ENCODE results near the gene UPF2. TPM values are rescaled to one million over a fixed set of nuclear protein-coding genes. Genes with fewer than 3 reads are reported as not detected.
"Not testable (repeated sequence)": the region's sequence is repeated elsewhere in the genome, so short reads cannot be mapped to it uniquely, and the experiment has no call there.

UPF2 gene
- total and polyA plus RNA-seq, 10 of the 15 experiments (the other 5 are each of a cell fraction or from before 2014, with no cell fraction given), result 21.0 to 44.4 (median 25.9) TPM

- Histone ChIP-seq H3K4me3 (no peak overlapping the region), H3K36me3 (ENCODE audit: control insufficient read depth in 2 of 2, insufficient read depth in 2 of 2, low read length in 1 of 2) (peaks cover 5 to 26% of the 10 kb centered on the region in 2 experiments; a peak in 3 of 4 replicates), H3K79me2 (ENCODE audit: control insufficient read depth, insufficient read depth, low read length) (peaks cover 5% of the 10 kb centered on the region; the same call in 1 of the 2 replicates), H2AFZ (ENCODE audit: control insufficient read depth, low read depth, low read length) (no peak overlapping the region), H3K4me1 (ENCODE audit: control insufficient read depth, insufficient read depth, low read length) (no peaks in the 10 kb centered on the region), H3K4me2 (ENCODE audit: control insufficient read depth, insufficient read depth) (no peak overlapping the region), H3K27me3 (replicated peaks in 1 of 2; ENCODE audit: control insufficient read depth in 2 of 2, insufficient read depth in 2 of 2, low read length in 1 of 2) (no peaks in the 10 kb centered on the region), H3K9ac (ENCODE audit: control insufficient read depth, insufficient read depth, low read length) (no peak overlapping the region), H3K27ac (ENCODE audit: control insufficient read depth, insufficient read depth) (no peak overlapping the region), H4K20me1 (ENCODE audit: control insufficient read depth, insufficient read depth) (no peaks in the 10 kb centered on the region), H3K9me3 (replicated peaks; ENCODE audit: control insufficient read depth, insufficient read depth, low read length) (peaks cover 14% of the 10 kb centered on the region)
- ChIA-PET RAD21 (ENCODE audit: unreplicated experiment) (no interaction called here), POLR2A (no interaction called here), CTCF (interaction anchor here (0.9 to 1.7 kb wide), 3 partner anchors 9 to 204 kb away, joined by 3 to 4 read pairs (median 3); no protein-coding TSS in a partner anchor), SMC1A (ENCODE audit: uncharacterized antibody, unreplicated experiment) (interaction anchor here (1.0 to 2.6 kb wide), 5 partner anchors 16 to 31 kb away, joined by 3 to 11 read pairs (median 4); no protein-coding TSS in a partner anchor)
- ATAC-seq (no peak), DNase-seq (ENCODE audit: low read depth, low spot score) (no peak), FAIRE-seq (no peak)
- in situ Hi-C loops (cut with MboI), result no loop called here
- intact Hi-C loops (cut with micrococcal nuclease; ENCODE audit: unreplicated experiment), result no loop called here
- TF ChIP-seq, protein P1, sequence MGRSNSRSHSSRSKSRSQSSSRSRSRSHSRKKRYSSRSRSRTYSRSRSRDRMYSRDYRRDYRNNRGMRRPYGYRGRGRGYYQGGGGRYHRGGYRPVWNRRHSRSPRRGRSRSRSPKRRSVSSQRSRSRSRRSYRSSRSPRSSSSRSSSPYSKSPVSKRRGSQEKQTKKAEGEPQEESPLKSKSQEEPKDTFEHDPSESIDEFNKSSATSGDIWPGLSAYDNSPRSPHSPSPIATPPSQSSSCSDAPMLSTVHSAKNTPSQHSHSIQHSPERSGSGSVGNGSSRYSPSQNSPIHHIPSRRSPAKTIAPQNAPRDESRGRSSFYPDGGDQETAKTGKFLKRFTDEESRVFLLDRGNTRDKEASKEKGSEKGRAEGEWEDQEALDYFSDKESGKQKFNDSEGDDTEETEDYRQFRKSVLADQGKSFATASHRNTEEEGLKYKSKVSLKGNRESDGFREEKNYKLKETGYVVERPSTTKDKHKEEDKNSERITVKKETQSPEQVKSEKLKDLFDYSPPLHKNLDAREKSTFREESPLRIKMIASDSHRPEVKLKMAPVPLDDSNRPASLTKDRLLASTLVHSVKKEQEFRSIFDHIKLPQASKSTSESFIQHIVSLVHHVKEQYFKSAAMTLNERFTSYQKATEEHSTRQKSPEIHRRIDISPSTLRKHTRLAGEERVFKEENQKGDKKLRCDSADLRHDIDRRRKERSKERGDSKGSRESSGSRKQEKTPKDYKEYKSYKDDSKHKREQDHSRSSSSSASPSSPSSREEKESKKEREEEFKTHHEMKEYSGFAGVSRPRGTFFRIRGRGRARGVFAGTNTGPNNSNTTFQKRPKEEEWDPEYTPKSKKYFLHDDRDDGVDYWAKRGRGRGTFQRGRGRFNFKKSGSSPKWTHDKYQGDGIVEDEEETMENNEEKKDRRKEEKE (IDR thresholded peaks at IDR 0.05), result no peak
- TF ChIP-seq, protein P2, sequence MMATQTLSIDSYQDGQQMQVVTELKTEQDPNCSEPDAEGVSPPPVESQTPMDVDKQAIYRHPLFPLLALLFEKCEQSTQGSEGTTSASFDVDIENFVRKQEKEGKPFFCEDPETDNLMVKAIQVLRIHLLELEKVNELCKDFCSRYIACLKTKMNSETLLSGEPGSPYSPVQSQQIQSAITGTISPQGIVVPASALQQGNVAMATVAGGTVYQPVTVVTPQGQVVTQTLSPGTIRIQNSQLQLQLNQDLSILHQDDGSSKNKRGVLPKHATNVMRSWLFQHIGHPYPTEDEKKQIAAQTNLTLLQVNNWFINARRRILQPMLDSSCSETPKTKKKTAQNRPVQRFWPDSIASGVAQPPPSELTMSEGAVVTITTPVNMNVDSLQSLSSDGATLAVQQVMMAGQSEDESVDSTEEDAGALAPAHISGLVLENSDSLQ (IDR thresholded peaks at IDR 0.05), result no peak
- TF ChIP-seq, protein P3, sequence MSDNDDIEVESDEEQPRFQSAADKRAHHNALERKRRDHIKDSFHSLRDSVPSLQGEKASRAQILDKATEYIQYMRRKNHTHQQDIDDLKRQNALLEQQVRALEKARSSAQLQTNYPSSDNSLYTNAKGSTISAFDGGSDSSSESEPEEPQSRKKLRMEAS (IDR thresholded peaks at IDR 0.05; ENCODE audit: low read depth, low read length), result no peak
- TF ChIP-seq, protein P4, sequence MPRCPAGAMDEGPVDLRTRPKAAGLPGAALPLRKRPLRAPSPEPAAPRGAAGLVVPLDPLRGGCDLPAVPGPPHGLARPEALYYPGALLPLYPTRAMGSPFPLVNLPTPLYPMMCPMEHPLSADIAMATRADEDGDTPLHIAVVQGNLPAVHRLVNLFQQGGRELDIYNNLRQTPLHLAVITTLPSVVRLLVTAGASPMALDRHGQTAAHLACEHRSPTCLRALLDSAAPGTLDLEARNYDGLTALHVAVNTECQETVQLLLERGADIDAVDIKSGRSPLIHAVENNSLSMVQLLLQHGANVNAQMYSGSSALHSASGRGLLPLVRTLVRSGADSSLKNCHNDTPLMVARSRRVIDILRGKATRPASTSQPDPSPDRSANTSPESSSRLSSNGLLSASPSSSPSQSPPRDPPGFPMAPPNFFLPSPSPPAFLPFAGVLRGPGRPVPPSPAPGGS (IDR thresholded peaks at IDR 0.05; ENCODE audit: borderline replicate concordance, insufficient read depth, low read depth, low read length, poor library complexity, severe bottlenecking), result no peak
- TF ChIP-seq CREB1 (IDR thresholded peaks at IDR 0.05; ENCODE audit: low read depth) (no peak), NKRF (conservative IDR thresholded peaks at IDR 0.05) (no peak)
- TF ChIP-seq, protein P5, sequence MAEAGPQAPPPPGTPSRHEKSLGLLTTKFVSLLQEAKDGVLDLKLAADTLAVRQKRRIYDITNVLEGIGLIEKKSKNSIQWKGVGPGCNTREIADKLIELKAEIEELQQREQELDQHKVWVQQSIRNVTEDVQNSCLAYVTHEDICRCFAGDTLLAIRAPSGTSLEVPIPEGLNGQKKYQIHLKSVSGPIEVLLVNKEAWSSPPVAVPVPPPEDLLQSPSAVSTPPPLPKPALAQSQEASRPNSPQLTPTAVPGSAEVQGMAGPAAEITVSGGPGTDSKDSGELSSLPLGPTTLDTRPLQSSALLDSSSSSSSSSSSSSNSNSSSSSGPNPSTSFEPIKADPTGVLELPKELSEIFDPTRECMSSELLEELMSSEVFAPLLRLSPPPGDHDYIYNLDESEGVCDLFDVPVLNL (IDR thresholded peaks at IDR 0.05; ENCODE audit: low read depth, low read length), result no peak
- no TSS peak for BruUV-seq (replicated peaks)
- WGBS (ENCODE audit: insufficient coverage, insufficient replicate concordance, low lambda C conversion rate, missing lambda C conversion rate), result 94% methylated on average over 4 of the region's 4 CpGs
These were observed 32.3 kb downstream of the UPF2 start for GRCh38 chr10:12010353-12010752.

DNA sequence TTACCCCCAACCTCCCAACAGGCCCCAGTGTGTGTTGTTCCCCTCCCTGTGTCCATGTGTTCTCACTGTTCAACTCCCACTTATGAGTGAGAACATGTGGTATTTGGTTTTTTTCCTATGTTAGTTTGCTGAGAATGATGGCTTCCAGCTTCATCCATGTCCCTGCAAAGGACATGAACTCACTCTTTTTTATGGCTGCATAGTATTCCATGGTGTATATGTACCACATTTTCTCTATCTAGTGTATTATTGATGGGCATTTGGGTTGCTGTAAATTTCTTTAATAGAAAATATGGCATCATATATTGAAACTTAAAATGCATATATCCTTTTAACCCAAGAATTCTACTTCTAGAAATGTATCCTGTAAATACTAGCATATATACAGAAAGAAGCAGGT is 33.8 kb downstream of the UPF2 start:
- ATAC-seq; H3K79me2 ChIP-seq (ENCODE audit: control insufficient read depth, insufficient read depth, low read length); intact Hi-C loops (cut with micrococcal nuclease; ENCODE audit: unreplicated experiment); H3K4me1 ChIP-seq (ENCODE audit: control insufficient read depth, insufficient read depth, low read length); H2AFZ ChIP-seq (ENCODE audit: control insufficient read depth, low read depth, low read length); H3K27me3 ChIP-seq (replicated peaks in 1 of 2; ENCODE audit: control insufficient read depth in 2 of 2, insufficient read depth in 2 of 2, low read length in 1 of 2); H3K27ac ChIP-seq (ENCODE audit: control insufficient read depth, insufficient read depth); H3K4me2 ChIP-seq (ENCODE audit: control insufficient read depth, insufficient read depth); RAD21 ChIA-PET (ENCODE audit: unreplicated experiment); H3K9ac ChIP-seq (ENCODE audit: control insufficient read depth, insufficient read depth, low read length); H4K20me1 ChIP-seq (ENCODE audit: control insufficient read depth, insufficient read depth); DNase-seq (ENCODE audit: low read depth, low spot score); FAIRE-seq; in situ Hi-C loops (cut with MboI); POLR2A ChIA-PET; H3K4me3 ChIP-seq: not testable (repeated sequence)
- peaks cover 5 to 26% of the 10 kb centered on the region in 2 experiments; a peak in 3 of 4 replicates for H3K36me3 ChIP-seq (ENCODE audit: control insufficient read depth in 2 of 2, insufficient read depth in 2 of 2, low read length in 1 of 2)
- BruUV-seq (replicated peaks), result TSS peak; percentile 52
- H3K9me3 ChIP-seq (replicated peaks; ENCODE audit: control insufficient read depth, insufficient read depth, low read length), result peaks cover 14% of the 10 kb centered on the region
- SMC1A ChIA-PET (ENCODE audit: uncharacterized antibody, unreplicated experiment), result interaction anchor here (1.1 to 2.6 kb wide), 4 partner anchors 14 to 34 kb away, joined by 3 to 11 read pairs (median 3); partner anchors contain the start of gene UPF2
- CTCF ChIA-PET, result interaction anchor here (1.7 kb wide), 1 partner anchor 17 kb away, joined by 4 read pairs; no protein-coding TSS in a partner anchor

All from GM12878 (cell line).